Measurements from ENCODE around the gene NME3. TPM values are rescaled to one million over a fixed set of nuclear protein-coding genes. Genes with fewer than 3 reads are reported as not detected.

NME3 gene
- total RNA-seq, 5 donors from 2014 or later (not counting 1 experiment from before 2014, with no cell fraction given) = 45.1 to 95.9 (median 87.5) TPM

DNA sequence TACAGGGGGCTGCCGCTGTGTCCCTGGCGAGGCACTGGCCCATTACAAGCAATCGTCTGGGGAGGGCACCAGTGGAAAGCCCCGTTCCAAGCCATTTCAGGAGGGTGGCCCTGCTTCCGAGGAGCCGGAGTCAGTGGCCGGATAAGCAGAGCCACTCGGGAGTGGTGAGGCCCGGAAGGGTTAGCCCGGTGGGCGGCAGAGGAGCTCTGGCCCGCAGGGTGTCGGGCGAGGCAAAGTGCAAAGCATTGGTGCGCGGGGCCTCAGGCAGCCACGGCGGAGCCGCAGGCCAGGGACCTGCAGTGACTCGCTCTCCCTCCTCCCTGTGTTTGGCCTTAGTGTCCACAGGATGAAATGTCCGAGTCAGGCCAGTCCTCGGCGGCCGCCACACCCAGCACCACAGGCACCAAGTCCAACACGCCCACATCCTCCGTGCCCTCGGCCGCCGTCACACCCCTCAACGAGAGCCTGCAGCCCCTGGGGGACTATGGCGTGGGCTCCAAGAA is 24.6 kb downstream of the NME3 start:
- no peak overlapping the region for H3K27ac Mint-ChIP-seq
- 96% methylated on average over 31 of the region's 31 CpGs for WGBS (ENCODE audit: insufficient coverage)
- H3K9me3 ChIP-seq = no peaks in the 10 kb centered on the region
- no peaks in the 10 kb centered on the region for H3K27me3 Mint-ChIP-seq
- ChIA-PET CTCF (no interaction called here), POLR2A (no interaction called here)
- no peak for DNase-seq
- H3K4me3 ChIP-seq (ENCODE audit: control insufficient read depth in 1 of 2, extremely low read depth in 1 of 2, low read length in 1 of 2) = no peak overlapping the region
- no peaks in the 10 kb centered on the region for H3K27me3 ChIP-seq (replicated peaks in 1 of 2; ENCODE audit: control insufficient read depth in 2 of 2, extremely low read depth in 1 of 2, insufficient read depth in 2 of 2, low read length in 1 of 2)
- H3K36me3 ChIP-seq (ENCODE audit: control insufficient read depth in 2 of 2, extremely low read depth in 1 of 2, insufficient read depth in 1 of 2, low read length in 1 of 2) = peaks cover 24 to 75% of the 10 kb centered on the region in 2 donors
- no peaks in the 10 kb centered on the region for H3K4me1 Mint-ChIP-seq
- peaks cover 22% of the 10 kb centered on the region for H3K36me3 Mint-ChIP-seq
- H3K9me3 Mint-ChIP-seq = no peaks in the 10 kb centered on the region
- H3K4me1 ChIP-seq (ENCODE audit: control insufficient read depth in 1 of 2, extremely low read depth in 1 of 2, insufficient read depth in 2 of 2, low read length in 2 of 2) = no peaks in the 10 kb centered on the region
- ATAC-seq (replicated peaks in 1 of 4) = no peak
- H3K4me3 Mint-ChIP-seq = no peak overlapping the region
- H3K27ac ChIP-seq (ENCODE audit: low read length) = no peak overlapping the region

DNA sequence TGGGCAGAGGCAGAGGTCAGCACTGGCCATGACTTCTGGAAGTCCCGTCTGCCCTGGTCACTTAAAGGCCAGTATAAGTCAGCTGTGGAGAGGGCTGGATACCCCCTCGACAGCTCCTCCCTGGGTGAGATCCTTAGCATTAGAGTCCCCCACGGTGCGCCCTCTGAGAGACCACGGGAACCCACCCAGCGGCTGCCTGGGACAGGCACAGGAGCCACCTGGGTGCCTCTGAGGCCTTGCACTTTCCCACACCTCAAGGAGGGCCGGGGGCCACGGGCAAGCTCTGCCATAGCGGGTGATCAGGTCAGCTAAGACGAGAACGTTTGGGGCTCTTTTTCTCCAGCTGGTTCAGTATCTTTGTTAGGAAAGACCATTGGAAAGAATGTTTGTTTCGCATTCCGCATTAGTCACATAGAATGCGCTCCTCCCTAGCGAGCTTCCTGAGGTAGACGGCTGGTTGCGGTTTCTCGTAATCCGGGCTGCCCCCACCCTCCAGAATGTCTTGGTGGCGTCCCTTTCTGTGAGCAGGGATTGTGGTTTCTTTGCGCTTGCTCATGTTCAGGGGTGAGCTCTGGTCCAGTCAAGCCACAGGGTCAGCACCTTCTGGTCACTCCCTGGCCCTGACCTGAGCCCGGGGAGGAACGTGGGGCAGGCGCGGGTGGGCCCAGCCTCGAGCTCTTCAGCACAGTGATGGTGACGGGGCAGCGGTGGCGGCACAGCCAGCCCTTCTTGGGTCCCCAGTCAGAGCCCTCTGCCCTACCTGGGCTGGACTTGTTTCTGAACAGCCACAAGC is 25.2 kb downstream of the NME3 start:
- Histone ChIP-seq H3K36me3 (ENCODE audit: control insufficient read depth in 2 of 2, extremely low read depth in 1 of 2, insufficient read depth in 1 of 2, low read length in 1 of 2) (peaks cover 26 to 74% of the 10 kb centered on the region in 2 donors), H3K4me3 (ENCODE audit: control insufficient read depth in 1 of 2, extremely low read depth in 1 of 2, low read length in 1 of 2) (no peak overlapping the region), H3K27ac (ENCODE audit: low read length) (no peak overlapping the region), H3K9me3 (no peaks in the 10 kb centered on the region), H3K4me1 (ENCODE audit: control insufficient read depth in 1 of 2, extremely low read depth in 1 of 2, insufficient read depth in 2 of 2, low read length in 2 of 2) (no peaks in the 10 kb centered on the region), H3K27me3 (replicated peaks in 1 of 2; ENCODE audit: control insufficient read depth in 2 of 2, extremely low read depth in 1 of 2, insufficient read depth in 2 of 2, low read length in 1 of 2) (no peaks in the 10 kb centered on the region)
- 97% methylated on average over 18 of the region's 29 CpGs for WGBS (ENCODE audit: insufficient coverage)
- Mint-ChIP-seq H3K4me3 (no peak overlapping the region), H3K4me1 (no peaks in the 10 kb centered on the region), H3K27ac (no peak overlapping the region), H3K36me3 (peaks cover 19% of the 10 kb centered on the region), H3K9me3 (no peaks in the 10 kb centered on the region), H3K27me3 (no peaks in the 10 kb centered on the region)
- ChIA-PET POLR2A (no interaction called here), CTCF (no interaction called here)
- ATAC-seq (replicated peaks in 1 of 4) (no peak), DNase-seq (no peak)

DNA sequence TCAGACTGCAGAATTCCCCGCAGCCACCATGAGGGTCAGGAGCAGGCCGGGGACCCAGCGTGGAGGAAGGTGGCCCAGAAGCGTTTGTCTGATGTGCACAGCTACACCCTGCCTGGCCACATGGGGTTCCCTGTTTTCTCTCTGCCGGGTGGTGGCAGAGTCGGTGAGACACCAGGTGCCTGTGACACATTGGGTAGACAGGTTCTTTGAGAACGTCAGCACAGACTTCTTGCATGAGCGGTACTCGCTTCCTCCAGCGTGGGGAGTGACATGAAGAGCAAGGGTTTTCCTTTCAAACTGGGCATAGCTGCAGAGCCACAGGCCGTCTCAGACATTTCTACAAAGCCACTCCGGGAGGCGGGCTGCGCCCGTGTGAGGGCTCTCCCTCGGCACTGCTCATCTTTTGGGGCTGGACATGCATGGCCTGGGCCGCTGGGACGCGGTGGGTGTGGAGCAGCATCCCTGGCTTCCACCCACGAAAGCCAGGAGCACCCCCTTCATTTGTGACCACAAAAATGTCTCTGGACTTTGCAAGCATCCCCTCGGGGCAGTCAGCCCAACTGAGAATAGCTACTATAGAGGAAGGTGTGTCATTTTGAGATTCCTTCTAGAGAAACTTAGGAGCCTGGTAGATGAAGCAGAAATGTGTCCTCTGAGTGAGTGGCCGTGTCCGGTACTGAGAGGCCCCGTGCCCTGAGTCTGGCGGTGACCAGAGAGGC is 26.0 kb downstream of the NME3 start:
- Mint-ChIP-seq H3K4me1 (no peaks in the 10 kb centered on the region), H3K27ac (no peak overlapping the region), H3K9me3 (no peaks in the 10 kb centered on the region), H3K36me3 (peaks cover 19% of the 10 kb centered on the region), H3K27me3 (no peaks in the 10 kb centered on the region), H3K4me3 (no peak overlapping the region)
- ATAC-seq (replicated peaks in 1 of 4) (no peak), DNase-seq (no peak)
- Histone ChIP-seq H3K27ac (ENCODE audit: low read length) (no peak overlapping the region), H3K4me3 (ENCODE audit: control insufficient read depth in 1 of 2, extremely low read depth in 1 of 2, low read length in 1 of 2) (no peak overlapping the region), H3K27me3 (replicated peaks in 1 of 2; ENCODE audit: control insufficient read depth in 2 of 2, extremely low read depth in 1 of 2, insufficient read depth in 2 of 2, low read length in 1 of 2) (no peaks in the 10 kb centered on the region), H3K36me3 (ENCODE audit: control insufficient read depth in 2 of 2, extremely low read depth in 1 of 2, insufficient read depth in 1 of 2, low read length in 1 of 2) (peaks cover 31 to 75% of the 10 kb centered on the region in 2 donors), H3K9me3 (no peaks in the 10 kb centered on the region), H3K4me1 (ENCODE audit: control insufficient read depth in 1 of 2, extremely low read depth in 1 of 2, insufficient read depth in 2 of 2, low read length in 2 of 2) (no peaks in the 10 kb centered on the region)
- ChIA-PET POLR2A (no interaction called here), CTCF (no interaction called here)
- WGBS (ENCODE audit: insufficient coverage) = 96% methylated on average over 20 of the region's 25 CpGs

DNA sequence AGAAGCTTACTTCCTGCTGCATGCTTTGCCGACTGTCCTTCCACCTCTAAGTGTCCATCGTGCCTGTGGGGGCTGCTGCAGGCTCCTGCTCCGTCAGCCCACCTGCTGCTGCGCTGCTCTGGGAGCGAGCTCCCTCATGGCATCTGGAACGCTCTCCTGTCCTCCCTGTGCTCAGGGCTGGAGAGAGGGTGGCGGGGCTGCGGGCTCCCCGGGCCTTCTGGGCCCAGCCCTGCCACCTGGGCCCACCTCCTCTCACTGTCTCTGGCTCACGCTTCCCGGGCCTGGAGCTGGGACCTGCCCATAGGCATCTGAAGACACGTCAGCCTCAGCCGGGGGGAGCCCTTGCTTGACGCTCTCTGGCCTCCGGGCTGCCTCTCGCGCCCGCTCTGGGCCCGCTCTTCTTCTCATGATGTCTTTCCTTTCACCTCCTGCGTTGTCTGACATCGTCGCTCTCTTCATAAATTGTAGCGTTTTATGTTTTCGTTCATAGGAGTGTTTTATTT is 27.0 kb downstream of the NME3 start:
- H3K36me3 ChIP-seq (ENCODE audit: control insufficient read depth in 2 of 2, extremely low read depth in 1 of 2, insufficient read depth in 1 of 2, low read length in 1 of 2) = peaks cover 28 to 72% of the 10 kb centered on the region in 2 donors
- no peaks in the 10 kb centered on the region for H3K4me1 ChIP-seq (ENCODE audit: control insufficient read depth in 1 of 2, extremely low read depth in 1 of 2, insufficient read depth in 2 of 2, low read length in 2 of 2)
- H3K4me1 Mint-ChIP-seq = no peaks in the 10 kb centered on the region
- no peaks in the 10 kb centered on the region for H3K27me3 ChIP-seq (replicated peaks in 1 of 2; ENCODE audit: control insufficient read depth in 2 of 2, extremely low read depth in 1 of 2, insufficient read depth in 2 of 2, low read length in 1 of 2)
- DNase-seq (no peak), ATAC-seq (replicated peaks in 1 of 4) (no peak)
- no peak overlapping the region for H3K27ac Mint-ChIP-seq
- H3K27me3 Mint-ChIP-seq = no peaks in the 10 kb centered on the region
- no peaks in the 10 kb centered on the region for H3K9me3 Mint-ChIP-seq
- H3K27ac ChIP-seq (ENCODE audit: low read length) = no peak overlapping the region
- H3K4me3 ChIP-seq (ENCODE audit: control insufficient read depth in 1 of 2, extremely low read depth in 1 of 2, low read length in 1 of 2) = no peak overlapping the region
- no peak overlapping the region for H3K4me3 Mint-ChIP-seq
- peaks cover 15% of the 10 kb centered on the region for H3K36me3 Mint-ChIP-seq
- WGBS (ENCODE audit: insufficient coverage) = 94% methylated on average over 9 of the region's 24 CpGs
- CTCF ChIA-PET = no interaction called here
- H3K9me3 ChIP-seq = no peaks in the 10 kb centered on the region
- POLR2A ChIA-PET = no interaction called here

DNA sequence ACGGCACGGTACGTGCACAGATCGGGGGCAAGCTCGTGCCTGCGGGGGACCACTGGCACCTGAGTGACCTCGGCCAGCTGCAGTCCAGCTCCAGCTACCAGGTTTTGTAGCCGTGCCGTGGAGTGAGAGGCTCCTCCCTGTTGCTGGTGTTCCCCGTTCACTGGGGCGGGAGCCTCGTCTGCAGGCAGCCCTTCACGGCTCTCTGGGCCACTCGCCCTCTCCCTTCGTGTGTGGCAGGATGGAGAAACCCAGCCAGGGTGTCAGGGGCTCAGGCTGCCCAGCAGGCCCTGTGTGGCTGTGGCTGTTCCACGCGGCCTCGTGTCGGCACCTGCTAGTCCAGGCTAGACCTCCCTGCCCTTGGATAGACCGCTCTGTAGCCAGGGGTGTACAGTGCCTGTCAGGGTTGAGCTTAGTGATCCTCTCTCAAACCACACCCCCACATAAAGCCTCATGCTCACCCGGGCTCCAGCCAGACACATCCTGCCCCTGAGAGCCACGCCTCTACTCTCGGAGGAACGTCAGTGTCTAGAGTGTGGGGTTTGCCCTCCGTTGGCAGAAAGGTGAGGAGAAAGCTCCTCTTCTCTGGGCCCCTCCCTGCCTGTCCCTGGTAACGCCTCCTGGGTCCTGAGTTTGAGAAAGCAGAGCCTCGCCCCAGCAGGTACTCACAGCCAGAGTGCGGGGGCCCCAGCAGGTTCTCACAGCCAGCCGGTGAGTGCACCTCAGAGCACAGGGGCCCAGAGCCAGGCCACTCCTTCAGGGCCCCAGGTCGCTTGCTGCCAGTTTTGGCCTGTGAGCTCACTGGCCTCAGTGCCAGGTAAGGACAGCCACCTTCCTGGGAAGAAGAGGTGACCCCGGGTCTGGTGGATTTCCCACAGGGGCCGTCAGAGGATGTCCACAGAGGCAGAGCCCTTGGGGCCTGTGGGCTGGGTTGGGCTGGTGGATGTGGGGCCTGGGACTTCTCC is 27.7 kb downstream of the NME3 start:
- H3K9me3 ChIP-seq = no peaks in the 10 kb centered on the region
- Mint-ChIP-seq H3K27ac (no peak overlapping the region), H3K9me3 (no peaks in the 10 kb centered on the region), H3K4me1 (no peaks in the 10 kb centered on the region), H3K36me3 (peaks cover 9% of the 10 kb centered on the region), H3K27me3 (no peaks in the 10 kb centered on the region), H3K4me3 (no peak overlapping the region)
- DNase-seq (no peak), ATAC-seq (replicated peaks in 1 of 4) (no peak)
- no peaks in the 10 kb centered on the region for H3K4me1 ChIP-seq (ENCODE audit: control insufficient read depth in 1 of 2, extremely low read depth in 1 of 2, insufficient read depth in 2 of 2, low read length in 2 of 2)
- H3K27ac ChIP-seq (ENCODE audit: low read length) = no peak overlapping the region
- H3K27me3 ChIP-seq (replicated peaks in 1 of 2; ENCODE audit: control insufficient read depth in 2 of 2, extremely low read depth in 1 of 2, insufficient read depth in 2 of 2, low read length in 1 of 2) = no peaks in the 10 kb centered on the region
- CTCF ChIA-PET = no interaction called here
- no peak overlapping the region for H3K4me3 ChIP-seq (ENCODE audit: control insufficient read depth in 1 of 2, extremely low read depth in 1 of 2, low read length in 1 of 2)
- peaks cover 24 to 65% of the 10 kb centered on the region in 2 donors for H3K36me3 ChIP-seq (ENCODE audit: control insufficient read depth in 2 of 2, extremely low read depth in 1 of 2, insufficient read depth in 1 of 2, low read length in 1 of 2)
- 97% methylated on average over 28 of the region's 32 CpGs for WGBS (ENCODE audit: insufficient coverage)
- POLR2A ChIA-PET = no interaction called here

DNA sequence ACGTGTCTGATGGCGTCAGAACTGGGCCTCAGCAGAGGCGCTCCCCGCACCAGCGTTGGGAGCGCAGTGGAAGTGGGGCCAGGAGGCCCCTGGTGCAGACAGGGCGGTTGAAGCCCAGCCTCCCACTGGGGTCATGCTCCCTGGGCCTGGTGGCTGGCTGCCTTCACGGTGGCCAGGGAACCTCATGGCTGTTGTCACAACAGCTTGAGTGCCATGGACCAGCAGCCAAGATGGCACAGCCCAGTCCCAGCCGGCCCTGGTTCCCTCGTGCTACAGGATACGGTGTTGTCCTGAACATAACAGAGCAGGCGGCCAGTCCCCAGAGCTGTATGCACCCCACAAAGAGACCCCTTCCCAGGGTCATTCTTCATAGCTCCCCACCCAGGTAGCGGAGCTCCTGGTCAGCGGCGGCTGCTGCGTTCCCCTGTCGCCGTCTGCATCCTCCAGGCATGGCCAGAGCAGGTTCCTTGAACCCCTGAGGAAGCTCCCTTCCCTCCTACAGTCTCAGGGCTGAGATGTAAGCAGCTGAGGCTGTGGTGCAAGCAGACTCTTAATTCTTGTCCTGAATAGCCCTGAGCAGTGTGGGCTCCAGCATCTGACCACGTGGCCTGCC is 29.7 kb downstream of the NME3 start:
- no peak overlapping the region for H3K4me3 ChIP-seq (ENCODE audit: control insufficient read depth in 1 of 2, extremely low read depth in 1 of 2, low read length in 1 of 2)
- DNase-seq (no peak), ATAC-seq (replicated peaks in 1 of 4) (no peak)
- H3K27ac ChIP-seq (ENCODE audit: low read length) = no peak overlapping the region
- H3K9me3 Mint-ChIP-seq = no peaks in the 10 kb centered on the region
- no peaks in the 10 kb centered on the region for H3K27me3 Mint-ChIP-seq
- H3K27me3 ChIP-seq (replicated peaks in 1 of 2; ENCODE audit: control insufficient read depth in 2 of 2, extremely low read depth in 1 of 2, insufficient read depth in 2 of 2, low read length in 1 of 2) = no peaks in the 10 kb centered on the region
- no peaks in the 10 kb centered on the region for H3K4me1 Mint-ChIP-seq
- no peaks in the 10 kb centered on the region for H3K9me3 ChIP-seq
- ChIA-PET CTCF (no interaction called here), POLR2A (no interaction called here)
- 97% methylated on average over 19 of the region's 19 CpGs for WGBS (ENCODE audit: insufficient coverage)
- peaks cover 20 to 48% of the 10 kb centered on the region in 2 donors for H3K36me3 ChIP-seq (ENCODE audit: control insufficient read depth in 2 of 2, extremely low read depth in 1 of 2, insufficient read depth in 1 of 2, low read length in 1 of 2)
- no peaks in the 10 kb centered on the region for H3K4me1 ChIP-seq (ENCODE audit: control insufficient read depth in 1 of 2, extremely low read depth in 1 of 2, insufficient read depth in 2 of 2, low read length in 2 of 2)
- no peak overlapping the region for H3K4me3 Mint-ChIP-seq
- no peak overlapping the region for H3K27ac Mint-ChIP-seq
- H3K36me3 Mint-ChIP-seq = peaks cover 9% of the 10 kb centered on the region

Data from T-cell (primary cell).